Activated T-helper 1 cell treated with Interleukin-2 at 50 U/mL for 16 hours (primary cell): ENCODE data around the gene MYCBP2.
"Not testable (repeated sequence)": the region's sequence is repeated elsewhere in the genome, so short reads cannot be mapped to it uniquely, and the experiment has no call there.

ENCODE experiments used
- DNase-seq: peaks from one replicate; pipeline ENCODE4 v3.0.0-alpha.2; 2020; ENCODE audit warnings: low read depth

MYCBP2 gene

DNA sequence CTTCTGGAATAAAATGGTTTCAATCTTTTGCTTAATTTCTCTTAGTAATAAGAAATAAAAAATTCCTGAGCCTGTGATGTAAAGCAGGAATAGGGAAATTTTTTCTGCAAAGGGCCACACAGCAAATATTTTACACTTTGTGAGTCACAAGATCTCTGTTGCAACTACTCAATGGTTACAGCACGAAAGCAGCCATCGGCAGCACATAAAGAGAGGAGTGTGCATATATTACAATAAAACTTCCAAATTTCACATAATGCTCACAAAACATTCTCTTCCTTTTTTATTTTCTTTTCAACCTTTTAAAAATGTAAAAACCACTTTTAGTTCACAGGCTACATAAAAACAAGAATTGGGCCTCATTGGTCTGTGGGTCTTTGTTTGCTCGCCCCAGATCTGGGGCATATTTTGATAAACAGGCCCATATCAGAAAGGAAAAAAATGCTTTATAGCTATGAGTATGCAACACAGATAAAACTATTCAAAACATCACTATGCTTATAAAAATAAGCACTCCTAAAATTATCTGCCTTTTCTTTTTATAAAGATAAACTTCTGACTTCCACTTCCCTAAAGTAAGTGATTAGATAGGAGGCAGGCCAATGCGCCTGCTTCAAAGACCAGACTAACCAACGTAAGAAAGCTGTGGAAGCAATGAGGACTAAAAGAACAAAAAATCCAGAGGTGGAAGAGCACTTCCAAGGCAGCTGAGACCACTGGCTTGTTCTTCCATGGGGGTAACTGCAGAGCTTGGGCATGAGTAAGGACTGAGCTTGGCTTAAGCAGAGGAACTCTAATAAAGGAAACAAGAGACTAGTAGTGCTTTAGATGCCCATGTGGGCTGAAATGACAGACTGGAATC lies 26.5 kb downstream of the MYCBP2 start:
- no peak for DNase-seq

DNA sequence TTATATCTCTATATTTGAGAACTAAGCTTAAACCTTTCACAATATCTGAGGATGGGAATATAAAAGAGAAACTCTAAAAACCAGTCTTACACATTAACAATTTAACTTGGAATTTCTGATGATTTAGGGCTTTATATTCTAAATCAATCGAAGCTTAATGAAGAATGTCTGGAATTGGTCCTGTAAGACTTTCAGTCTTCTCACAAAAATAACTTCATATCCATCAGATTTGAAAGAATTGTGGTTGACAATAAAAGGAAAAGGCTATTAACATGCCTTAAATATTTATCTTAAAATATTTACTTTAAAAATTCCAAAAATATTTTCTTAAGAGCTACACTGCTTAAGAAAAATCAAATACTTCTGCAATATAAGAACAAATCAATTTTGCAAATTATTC lies 27.3 kb downstream of the MYCBP2 start:
- no peak for DNase-seq

DNA sequence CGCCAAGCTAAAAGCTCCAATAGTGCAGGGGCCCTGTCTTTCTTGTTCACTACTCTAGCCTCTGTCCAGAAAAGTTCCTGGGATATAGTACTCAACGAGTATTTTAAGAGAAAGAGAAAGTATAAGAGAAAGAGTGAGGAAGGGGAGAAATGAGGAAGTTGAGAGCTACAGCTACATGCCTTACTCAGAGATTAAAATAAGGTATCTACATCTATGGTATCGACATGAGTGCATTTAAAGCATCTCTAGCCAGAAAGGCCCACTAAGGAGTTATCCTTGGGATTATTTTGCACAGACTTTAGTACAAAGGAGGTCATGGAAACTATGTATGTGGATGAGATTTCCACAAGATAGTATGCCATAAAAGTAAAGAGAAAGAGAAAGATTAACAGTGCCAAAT lies 28.5 kb downstream of the MYCBP2 start:
- no peak for DNase-seq

GRCh38 chr13:77291774-77292173 lies 35.1 kb downstream of the MYCBP2 start:
- no peak for DNase-seq

GRCh38 chr13:77290342-77290741 lies 36.6 kb downstream of the MYCBP2 start:
- no peak for DNase-seq

- DNase-seq = no peak
These were observed 37.0 kb downstream of the MYCBP2 start for GRCh38 chr13:77289851-77290250.

DNA sequence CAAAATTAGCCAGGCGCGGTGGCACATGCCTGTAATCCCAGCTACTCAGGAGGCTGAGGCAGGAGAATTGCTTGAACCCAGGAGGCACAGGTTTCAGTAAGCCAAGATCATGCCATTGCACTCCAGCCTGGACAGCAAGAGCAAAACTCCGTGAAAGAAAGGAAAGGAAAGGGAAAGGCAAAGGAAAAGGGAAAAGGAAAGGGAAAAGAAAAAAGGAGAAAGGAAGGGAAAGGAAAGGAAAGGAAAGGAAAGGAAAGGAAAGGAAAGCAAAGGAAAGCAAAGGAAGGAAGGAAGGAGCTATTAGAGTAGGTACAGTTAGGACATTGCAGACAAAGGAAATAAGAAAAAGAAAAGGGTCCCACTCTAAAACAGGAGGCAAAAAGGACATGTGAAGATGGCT lies 41.3 kb downstream of the MYCBP2 start:
- DNase-seq = not testable (repeated sequence)

DNA sequence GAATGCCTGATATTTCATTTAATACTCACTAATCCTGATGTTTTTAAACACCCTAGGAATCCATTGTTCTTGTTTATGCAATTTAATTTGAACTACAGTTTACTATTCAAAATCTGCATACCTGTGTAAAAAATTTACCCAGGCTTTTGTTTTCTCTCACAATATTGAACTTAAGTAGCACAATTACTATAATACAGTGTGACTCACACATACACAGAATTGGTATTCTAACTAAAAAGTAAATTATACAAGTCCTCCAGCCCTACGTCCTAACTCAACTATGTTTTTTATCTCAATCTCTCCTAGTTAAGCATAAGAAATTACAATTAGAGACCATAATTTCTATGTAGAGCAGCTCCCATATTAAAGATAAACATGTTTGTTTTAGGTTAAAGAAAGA lies 41.8 kb downstream of the MYCBP2 start:
- no peak for DNase-seq

DNA sequence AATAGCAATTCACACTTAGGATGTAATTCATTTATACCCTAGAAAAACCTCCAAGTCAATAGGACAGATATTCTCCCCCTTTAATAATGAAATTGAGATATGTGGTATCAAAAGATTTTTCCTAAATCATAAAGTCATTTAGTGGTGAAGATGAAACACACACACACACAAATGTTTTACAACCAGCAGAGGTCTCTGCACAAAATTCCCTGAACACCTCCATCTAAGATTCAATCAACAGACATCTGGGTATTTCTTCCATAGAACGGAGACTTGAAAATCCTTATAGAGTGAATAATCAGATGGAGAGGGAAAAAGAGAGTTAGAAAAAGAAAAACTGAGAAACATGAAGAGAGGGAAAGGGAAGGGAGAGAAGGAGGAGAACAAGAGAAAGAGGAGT lies 52.8 kb downstream of the MYCBP2 start:
- DNase-seq = no peak

- no peak for DNase-seq
These were observed 57.8 kb downstream of the MYCBP2 start for GRCh38 chr13:77269141-77269540.

DNA sequence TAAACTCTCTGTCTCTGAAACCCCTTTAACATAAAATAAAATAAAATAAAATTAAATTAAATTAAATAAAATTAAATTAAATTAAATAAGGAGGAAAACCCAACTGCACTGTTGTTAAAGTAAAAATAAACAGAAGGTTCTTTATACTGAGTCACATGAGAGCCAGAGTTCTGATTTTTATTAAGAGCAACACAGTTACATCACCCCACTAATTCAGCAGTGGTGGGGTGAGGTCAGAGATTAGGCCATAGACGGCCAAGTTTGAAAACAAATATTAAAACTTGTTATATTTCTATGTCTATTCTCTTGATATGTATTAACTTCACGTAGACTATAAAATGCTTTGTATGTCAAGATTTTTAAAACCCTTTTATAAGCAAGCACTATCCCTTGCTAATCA lies 59.5 kb downstream of the MYCBP2 start:
- DNase-seq = no peak

- DNase-seq = no peak
These were observed 61.6 kb downstream of the MYCBP2 start for GRCh38 chr13:77265336-77265735.

- no peak for DNase-seq
These were observed 64.7 kb downstream of the MYCBP2 start for GRCh38 chr13:77262198-77262597.

DNA sequence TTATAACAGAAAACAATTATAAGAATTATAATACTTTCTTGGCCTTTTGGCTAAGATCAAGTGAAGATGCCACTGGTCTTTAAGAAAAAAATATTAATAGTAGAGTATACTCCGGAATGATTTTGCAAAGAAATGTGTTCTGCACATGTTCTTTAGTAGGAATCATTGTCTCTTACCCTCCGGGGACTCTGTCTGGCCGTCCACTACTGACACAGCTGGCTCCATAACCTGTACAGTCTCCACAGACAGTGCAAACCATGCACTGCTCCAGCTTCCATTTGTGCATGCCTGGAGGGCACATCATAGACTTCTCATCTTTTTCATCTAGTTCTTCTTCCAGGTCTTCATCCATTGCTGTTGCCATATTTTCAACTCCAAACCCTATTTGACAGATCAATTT lies 75.9 kb downstream of the MYCBP2 start:
- no peak for DNase-seq

- not testable (repeated sequence) for DNase-seq
These were observed 81.7 kb downstream of the MYCBP2 start for GRCh38 chr13:77245224-77245623.

GRCh38 chr13:77239312-77239711 lies 87.6 kb downstream of the MYCBP2 start:
- no peak for DNase-seq

- no peak for DNase-seq
These were observed 91.4 kb downstream of the MYCBP2 start for GRCh38 chr13:77235456-77236022.

DNA sequence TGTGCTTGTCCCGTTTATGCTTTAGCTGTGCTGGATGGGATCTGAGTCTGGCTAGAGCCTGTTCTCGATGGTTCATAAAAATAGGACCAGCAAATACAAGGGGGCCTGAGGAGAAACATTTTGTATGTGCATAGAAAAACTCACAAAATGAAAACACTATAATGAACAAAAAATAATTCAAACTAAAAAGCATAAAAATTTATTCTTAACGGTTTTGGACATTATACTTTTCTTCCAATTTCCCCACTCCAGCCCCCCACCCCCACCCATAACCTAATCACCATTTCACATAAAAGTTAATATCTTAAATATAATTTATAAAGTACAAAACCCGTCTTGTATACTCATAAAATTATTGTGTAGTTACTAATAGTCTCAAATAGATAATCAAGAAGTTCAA lies 93.7 kb downstream of the MYCBP2 start:
- no peak for DNase-seq

DNA sequence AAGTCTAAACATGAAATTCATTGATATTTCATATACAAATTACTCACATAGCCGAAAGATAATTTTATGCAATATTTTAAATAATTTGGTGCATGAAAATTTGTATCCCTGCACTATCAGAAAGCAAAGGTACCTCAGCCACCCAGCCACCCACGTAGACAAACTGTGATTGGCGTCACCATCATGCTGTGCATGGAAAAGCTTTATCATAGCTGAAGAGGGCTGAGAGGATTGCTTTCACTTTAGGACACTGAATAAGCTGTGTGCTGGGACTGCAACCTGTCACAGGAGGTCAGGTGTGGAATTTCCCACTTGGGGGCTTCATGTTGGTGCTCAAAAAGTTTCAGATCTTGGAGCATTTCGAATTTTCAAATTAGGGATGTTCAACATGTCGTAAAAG lies 96.3 kb downstream of the MYCBP2 start:
- DNase-seq = no peak

DNA sequence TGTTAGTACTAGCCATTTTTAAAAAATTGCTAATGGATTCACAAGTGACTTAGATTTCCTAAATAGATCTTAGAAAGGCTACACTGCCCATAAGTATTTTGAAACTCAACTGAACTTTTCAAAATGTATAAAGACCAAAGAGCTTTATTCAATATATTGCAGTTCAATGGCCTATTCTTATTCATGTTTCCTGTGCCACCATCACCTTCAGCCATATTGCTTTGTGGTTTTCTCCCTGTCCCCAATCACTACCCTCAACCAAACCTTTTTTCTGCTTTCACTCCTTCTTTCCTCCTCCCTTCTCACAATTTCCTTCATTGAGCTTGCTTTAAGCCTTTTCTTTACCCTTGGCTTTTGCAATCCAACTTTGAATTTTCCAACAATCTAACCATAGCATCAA lies 100.9 kb downstream of the MYCBP2 start:
- DNase-seq = no peak

GRCh38 chr13:77222909-77223308 lies 104.0 kb downstream of the MYCBP2 start:
- DNase-seq = no peak

GRCh38 chr13:77222000-77222690 lies 104.7 kb downstream of the MYCBP2 start:
- DNase-seq = no peak

GRCh38 chr13:77219401-77219800 lies 107.5 kb downstream of the MYCBP2 start:
- DNase-seq = no peak
